A673 (cell line): ENCODE data around the gene ANKDD1B. TPM values are rescaled to one million over a fixed set of nuclear protein-coding genes. Genes with fewer than 3 reads are reported as not detected.
"Not testable (repeated sequence)": the region's sequence is repeated elsewhere in the genome, so short reads cannot be mapped to it uniquely, and the experiment has no call there.

ENCODE experiments used
- BruUV-seq: library from RNA; stranded (reverse); fragments of 400-500 nt; replicated peaks from 2 replicates; lab custom pipeline; 2021; lab: Mats Ljungman, UMichigan
- CTCF ChIA-PET: fragments of 300-600 bp; sonication (Branson Sonifier 250); formaldehyde crosslinking; loops from one replicate; lab custom pipeline; 2022; ENCODE audit warnings: antibody characterized with exemption; lab: Charles Lee
- POLR2A ChIA-PET: fragments of 300-600 bp; sonication (Branson Sonifier 250); formaldehyde crosslinking; loops from one replicate; lab custom pipeline; 2022; ENCODE audit warnings: antibody characterized with exemption; ENCODE audit not compliant: low non-redundant PET; lab: Charles Lee
- DNase-seq: peaks from one replicate; pipeline ENCODE4 v3.0.0-alpha.2; 2015; ENCODE audit warnings: low spot score
- H3K27ac ChIP-seq: fragments of 200-600 bp; sonication (generic); 2 replicates; pipeline ENCODE4 v1.5.1; 2016; ENCODE audit warnings: mixed run types, low read depth, mild to moderate bottlenecking, mixed read lengths, antibody characterized with exemption, low read length; ENCODE audit not compliant: poor library complexity, severe bottlenecking
- H3K27me3 ChIP-seq: fragments of 200-600 bp; sonication (generic); replicated peaks from 2 replicates; pipeline ENCODE4 v1.6.1; 2017; ENCODE audit warnings: mixed run types, low read depth, mild to moderate bottlenecking, mixed read lengths, antibody characterized with exemption, low read length; ENCODE audit not compliant: insufficient read depth, poor library complexity
- H3K36me3 ChIP-seq: fragments of 200-600 bp; sonication (generic); 2 replicates; pipeline ENCODE4 v1.6.1; 2016; ENCODE audit warnings: mixed run types, mild to moderate bottlenecking, mixed read lengths, antibody characterized with exemption, low read length; ENCODE audit not compliant: insufficient read depth, poor library complexity, severe bottlenecking
- H3K4me1 ChIP-seq: fragments of 200-600 bp; sonication (generic); 2 replicates; pipeline ENCODE4 v1.6.1; 2017; ENCODE audit warnings: mixed run types, mild to moderate bottlenecking, mixed read lengths, antibody characterized with exemption, low read length; ENCODE audit not compliant: insufficient read depth, poor library complexity, severe bottlenecking
- H3K4me3 ChIP-seq: fragments of 200-600 bp; sonication (generic); 2 replicates; pipeline ENCODE4 v1.5.1; 2016; ENCODE audit warnings: low read depth, mixed run types, mild to moderate bottlenecking, mixed read lengths, low read length; ENCODE audit not compliant: poor library complexity, severe bottlenecking
- H3K9me3 ChIP-seq: fragments of 200-600 bp; sonication (generic); 2 replicates; pipeline ENCODE4 v1.6.1; 2016; ENCODE audit warnings: mixed run types, low read depth, mild to moderate bottlenecking, mixed read lengths, antibody characterized with exemption, low read length; ENCODE audit not compliant: poor library complexity, severe bottlenecking
- CTCF ChIP-seq: fragments of 300-800, 200-600 bp; sonication (generic); conservative IDR thresholded peaks from 2 replicates; pipeline ENCODE4 v1.5.1; 2017; ENCODE audit warnings: low read depth, mild to moderate bottlenecking, antibody characterized with exemption, low read length, moderate library complexity, mixed read lengths
- EZH2 ChIP-seq: fragments of 200-600 bp; sonication (generic); IDR thresholded peaks from 2 replicates; pipeline ENCODE4 v1.6.1; 2017; ENCODE audit warnings: borderline replicate concordance, low read depth, mild to moderate bottlenecking, mixed read lengths, antibody characterized with exemption, low read length; ENCODE audit not compliant: poor library complexity, severe bottlenecking
- intact Hi-C: fragments of 100-400 bp; cut with micrococcal nuclease; formaldehyde crosslinking; loops from one replicate; pipeline ENCODE4 v1.10.0; 2022; ENCODE audit not compliant: unreplicated experiment
- total RNA-seq: library from RNA; stranded (reverse); gene quantifications from 2 replicates; pipeline ENCODE4 v1.2.3, GENCODE V29; 2021

The ANKDD1B gene
- total RNA-seq, 1 experiment from 2014 or later = not detected

GRCh38 chr5:75695472-75696351, 84.5 kb downstream of the ANKDD1B start:
- intact Hi-C loops = not testable (repeated sequence)

GRCh38 chr5:75701856-75702255, 90.6 kb downstream of the ANKDD1B start:
- intact Hi-C loops = no loop called here
- POLR2A ChIA-PET = no interaction called here
- Histone ChIP-seq H3K4me1 (no peaks in the 10 kb centered on the region), H3K36me3 (peaks cover 20% of the 10 kb centered on the region), H3K9me3 (no peaks in the 10 kb centered on the region), H3K27me3 (no peaks in the 10 kb centered on the region), H3K4me3 (no peak overlapping the region), H3K27ac (no peak overlapping the region)
- BruUV-seq = no TSS peak
- CTCF ChIA-PET = no interaction called here
- DNase-seq = no peak
- TF ChIP-seq CTCF (no peak), EZH2 (no peak)

More at GRCh38 chr5:75695472-75696351, 84.5 kb downstream of the ANKDD1B start:
- H3K27ac ChIP-seq, BruUV-seq, H3K4me1 ChIP-seq, H3K27me3 ChIP-seq, H3K4me3 ChIP-seq, CTCF ChIA-PET, H3K9me3 ChIP-seq, POLR2A ChIA-PET, DNase-seq: not testable (repeated sequence)
- H3K36me3 ChIP-seq = peaks cover 13% of the 10 kb centered on the region

GRCh38 chr5:75706016-75706415, 94.8 kb downstream of the ANKDD1B start:
- peaks cover 30% of the 10 kb centered on the region for H3K36me3 ChIP-seq
- H3K4me1 ChIP-seq = no peaks in the 10 kb centered on the region
- H3K4me3 ChIP-seq = no peak overlapping the region
- no peaks in the 10 kb centered on the region for H3K27me3 ChIP-seq
- TF ChIP-seq CTCF (no peak), EZH2 (no peak)
- POLR2A ChIA-PET = no interaction called here
- BruUV-seq = no TSS peak
- CTCF ChIA-PET = no interaction called here
- H3K27ac ChIP-seq = no peak overlapping the region
- no peak for DNase-seq
- no peaks in the 10 kb centered on the region for H3K9me3 ChIP-seq
- intact Hi-C loops = no loop called here
